ENCODE measurements around the gene LMAN2. TPM values are rescaled to one million over a fixed set of nuclear protein-coding genes. Genes with fewer than 3 reads are reported as not detected.

Gene LMAN2
- polyA plus RNA-seq, 3 donors, result 148 to 275 (median 259) TPM

GRCh38 chr5:177392765-177393164 is 41.3 kb upstream of the LMAN2 start:
- no peak for TF ChIP-seq CTCF (IDR thresholded peaks at IDR 0.05)
- Mint-ChIP-seq H3K27me3 (ENCODE audit: low read depth in 3 of 3) (peaks cover 2 to 7% (median 5%) of the 10 kb centered on the region in 3 donors), H3K4me3 (no peak overlapping the region), H3K4me1 (peaks cover 52% of the 10 kb centered on the region), H3K36me3 (no peaks in the 10 kb centered on the region), H3K9me3 (no peaks in the 10 kb centered on the region), H3K27ac (peak overlapping the region in 5 of 7 donors; percentile 15 to 80 (median 64))
- no peak overlapping the region for H3K4me3 ChIP-seq (replicated peaks in 1 of 3; ENCODE audit: low read depth in 2 of 3, low read length in 3 of 3)
- no peaks in the 10 kb centered on the region for H3K36me3 ChIP-seq (replicated peaks in 1 of 2; ENCODE audit: control insufficient read depth in 1 of 2, insufficient read depth in 2 of 2, low read length in 2 of 2)
- H3K4me2 ChIP-seq (replicated peaks; ENCODE audit: extremely low read depth, low read length, poor library complexity, severe bottlenecking), result no peak overlapping the region
- H3K79me2 ChIP-seq (ENCODE audit: insufficient read depth, low read length), result no peaks in the 10 kb centered on the region
- intact Hi-C loops (cut with micrococcal nuclease), result loop anchor here (2.0 to 5.0 kb wide), 3 partner anchors 35 to 110 kb away; partner anchors contain the start of gene GRK6 (in 1 of the 2)
- H3K27ac ChIP-seq (ENCODE audit: low read depth in 1 of 2, low read length in 2 of 2), result no peak overlapping the region
- DNase-seq, result no peak
- H3K27me3 ChIP-seq (ENCODE audit: control insufficient read depth in 2 of 2, insufficient read depth in 2 of 2, low read length in 2 of 2), result no peaks in the 10 kb centered on the region
- no peaks in the 10 kb centered on the region for H4K20me1 ChIP-seq (ENCODE audit: insufficient read depth, low read length)
- H3K9ac ChIP-seq (ENCODE audit: insufficient read depth, low read length, poor library complexity, severe bottlenecking), result no peak overlapping the region
- no peaks in the 10 kb centered on the region for H3K9me3 ChIP-seq (replicated peaks in 1 of 2; ENCODE audit: control insufficient read depth in 1 of 2, insufficient read depth in 1 of 2, low read length in 2 of 2)
- WGBS (ENCODE audit: insufficient coverage), result 10% methylated on average over 2 of the region's 5 CpGs
- peak overlapping the region; percentile 4 for H2AFZ ChIP-seq (ENCODE audit: insufficient read depth, low read depth, low read length, poor library complexity, severe bottlenecking)
- peaks cover 44 to 48% of the 10 kb centered on the region in 2 donors for H3K4me1 ChIP-seq (ENCODE audit: control insufficient read depth in 1 of 2, insufficient read depth in 2 of 2, low read length in 2 of 2)

- H3K36me3 ChIP-seq (replicated peaks in 1 of 2; ENCODE audit: control insufficient read depth in 1 of 2, insufficient read depth in 2 of 2, low read length in 2 of 2), result no peaks in the 10 kb centered on the region
- peak overlapping the region; percentile 73 to 97 (median 91) for H3K27ac Mint-ChIP-seq
- H3K4me2 ChIP-seq (replicated peaks; ENCODE audit: extremely low read depth, low read length, poor library complexity, severe bottlenecking), result peak overlapping the region; percentile 58
- peak; percentile 83 to 87 (median 83) for DNase-seq
- no peak overlapping the region for H2AFZ ChIP-seq (ENCODE audit: insufficient read depth, low read depth, low read length, poor library complexity, severe bottlenecking)
- H3K4me1 Mint-ChIP-seq, result peaks cover 52% of the 10 kb centered on the region
- H3K36me3 Mint-ChIP-seq, result no peaks in the 10 kb centered on the region
- peaks cover 44 to 48% of the 10 kb centered on the region in 2 donors for H3K4me1 ChIP-seq (ENCODE audit: control insufficient read depth in 1 of 2, insufficient read depth in 2 of 2, low read length in 2 of 2)
- H4K20me1 ChIP-seq (ENCODE audit: insufficient read depth, low read length), result no peaks in the 10 kb centered on the region
- no peaks in the 10 kb centered on the region for H3K9me3 Mint-ChIP-seq
- peak overlapping the region in 1 of 3 experiments; percentile 48 for H3K4me3 ChIP-seq (replicated peaks in 1 of 3; ENCODE audit: low read depth in 2 of 3, low read length in 3 of 3)
- H3K27me3 Mint-ChIP-seq (ENCODE audit: low read depth in 3 of 3), result peaks cover 3 to 10% (median 8%) of the 10 kb centered on the region in 3 donors
- peak; percentile 99 for TF ChIP-seq CTCF (IDR thresholded peaks at IDR 0.05)
- no peaks in the 10 kb centered on the region for H3K27me3 ChIP-seq (ENCODE audit: control insufficient read depth in 2 of 2, insufficient read depth in 2 of 2, low read length in 2 of 2)
- no peak overlapping the region for H3K9ac ChIP-seq (ENCODE audit: insufficient read depth, low read length, poor library complexity, severe bottlenecking)
- 68% methylated on average over 4 of the region's 13 CpGs for WGBS (ENCODE audit: insufficient coverage)
- no peaks in the 10 kb centered on the region for H3K79me2 ChIP-seq (ENCODE audit: insufficient read depth, low read length)
- peak overlapping the region; percentile 55 to 85 for H3K27ac ChIP-seq (ENCODE audit: low read depth in 1 of 2, low read length in 2 of 2)
- peak overlapping the region; percentile 48 to 55 for H3K4me3 Mint-ChIP-seq
- intact Hi-C loops (cut with micrococcal nuclease), result loop anchor here (2.0 to 5.0 kb wide), 3 partner anchors 37 to 112 kb away; partner anchors contain the start of gene GRK6 (in 1 of the 2)
- H3K9me3 ChIP-seq (replicated peaks in 1 of 2; ENCODE audit: control insufficient read depth in 1 of 2, insufficient read depth in 1 of 2, low read length in 2 of 2), result no peaks in the 10 kb centered on the region
These were observed 39.2 kb upstream of the LMAN2 start for GRCh38 chr5:177390363-177391300.
